ENCODE data around the gene SEC11C. TPM values are rescaled to one million over a fixed set of nuclear protein-coding genes. Genes with fewer than 3 reads are reported as not detected.

Gene SEC11C
- 10 to 100 TPM; 69.7 to 74.6 (median 70.6) TPM for polyA plus RNA-seq (ENCODE audit: insufficient read length in 3 of 3)
- long read RNA-seq, donor 1, transcript SEC11C-204 (6 exons, 1,202 nt) = major isoform, 19 of 27 reads
- long read RNA-seq, donor 1, partial matches to known transcripts = 0 of 27 reads
- long read RNA-seq, donor 1, other reads (novel, unspliced or antisense) = 0 of 27 reads
- long read RNA-seq, donor 2, transcript SEC11C-204 (6 exons, 1,202 nt) = major isoform, 24 of 35 reads
- long read RNA-seq, donor 2, partial matches to known transcripts = 5 of 35 reads
- long read RNA-seq, donor 2, other reads (novel, unspliced or antisense) = 0 of 35 reads
- long read RNA-seq, donor 3, transcript SEC11C-204 (6 exons, 1,202 nt) = major isoform, 44 of 51 reads
- long read RNA-seq, donor 3, partial matches to known transcripts = 0 of 51 reads
- long read RNA-seq, donor 3, other reads (novel, unspliced or antisense) = 0 of 51 reads
- long read RNA-seq, donor 4, transcript SEC11C-204 (6 exons, 1,202 nt) = major isoform, 22 of 23 reads
- long read RNA-seq, donor 4, partial matches to known transcripts = 0 of 23 reads
- long read RNA-seq, donor 4, other reads (novel, unspliced or antisense) = 0 of 23 reads
- long read RNA-seq, donor 5 = 0 reads
- long read RNA-seq, donor 6, transcript SEC11C-204 (6 exons, 1,202 nt) = major isoform, 24 of 28 reads
- long read RNA-seq, donor 6, partial matches to known transcripts = 0 of 28 reads
- long read RNA-seq, donor 6, other reads (novel, unspliced or antisense) = 0 of 28 reads
- long read RNA-seq, donor 7, transcript SEC11C-204 (6 exons, 1,202 nt) = major isoform, 45 of 52 reads
- long read RNA-seq, donor 7, partial matches to known transcripts = 0 of 52 reads
- long read RNA-seq, donor 7, other reads (novel, unspliced or antisense) = 0 of 52 reads
- long read RNA-seq, donor 8 = 0 reads
- long read RNA-seq, donor 9, transcript SEC11C-204 (6 exons, 1,202 nt) = major isoform, 33 of 34 reads
- long read RNA-seq, donor 9, partial matches to known transcripts = 0 of 34 reads
- long read RNA-seq, donor 9, other reads (novel, unspliced or antisense) = 0 of 34 reads
- long read RNA-seq, donor 10, transcript SEC11C-204 (6 exons, 1,202 nt) = major isoform, 21 of 25 reads
- long read RNA-seq, donor 10, partial matches to known transcripts = 0 of 25 reads
- long read RNA-seq, donor 10, other reads (novel, unspliced or antisense) = 0 of 25 reads
- long read RNA-seq, donor 11, transcript SEC11C-204 (6 exons, 1,202 nt) = major isoform, 18 of 22 reads
- long read RNA-seq, donor 11, partial matches to known transcripts = 0 of 22 reads
- long read RNA-seq, donor 11, other reads (novel, unspliced or antisense) = 0 of 22 reads
- long read RNA-seq, donor 12, transcript SEC11C-204 (6 exons, 1,202 nt) = major isoform, 17 of 20 reads
- long read RNA-seq, donor 12, partial matches to known transcripts = 0 of 20 reads
- long read RNA-seq, donor 12, other reads (novel, unspliced or antisense) = 0 of 20 reads
- long read RNA-seq, donor 13 = 0 reads
- long read RNA-seq, donor 14, transcript SEC11C-204 (6 exons, 1,202 nt) = major isoform, 35 of 38 reads
- long read RNA-seq, donor 14, partial matches to known transcripts = 0 of 38 reads
- long read RNA-seq, donor 14, other reads (novel, unspliced or antisense) = 0 of 38 reads
- long read RNA-seq, donor 15, transcript SEC11C-204 (6 exons, 1,202 nt) = major isoform, 15 of 17 reads
- long read RNA-seq, donor 15, partial matches to known transcripts = 0 of 17 reads
- long read RNA-seq, donor 15, other reads (novel, unspliced or antisense) = 0 of 17 reads
- long read RNA-seq, donor 16, transcript SEC11C-205 (5 exons, 718 nt) = minor isoform, 6 of 86 reads
- long read RNA-seq, donor 16, transcript SEC11C-202 (4 exons, 2,054 nt) = minor isoform, 6 of 86 reads
- long read RNA-seq, donor 16, transcript SEC11C-204 (6 exons, 1,202 nt) = major isoform, 66 of 86 reads
- long read RNA-seq, donor 16, partial matches to known transcripts = 5 of 86 reads
- long read RNA-seq, donor 16, other reads (novel, unspliced or antisense) = 0 of 86 reads

GRCh38 chr18:59139615-59140301 is at the start of gene SEC11C:
TSS of gene SEC11C (plus strand) at chr18:59139884. CDS start at chr18:59139949, 65 bp downstream.
- DNase-seq (ENCODE audit: extremely low read depth in 1 of 11, low read depth in 9 of 11, low spot score in 4 of 11) = peak; percentile 87 to 96 (median 92)

GRCh38 chr18:59090966-59091603 is 48.6 kb upstream of the SEC11C start:
- DNase-seq (ENCODE audit: extremely low read depth in 1 of 11, low read depth in 9 of 11, low spot score in 4 of 11) = no peak

GRCh38 chr18:59093668-59094067 is 46.0 kb upstream of the SEC11C start:
- no peak for DNase-seq (ENCODE audit: extremely low read depth in 1 of 11, low read depth in 9 of 11, low spot score in 4 of 11)

- DNase-seq (ENCODE audit: extremely low read depth in 1 of 11, low read depth in 9 of 11, low spot score in 4 of 11) = no peak
Observed at GRCh38 chr18:59094569-59094968, 45.1 kb upstream of the SEC11C start.

- DNase-seq (ENCODE audit: extremely low read depth in 1 of 11, low read depth in 9 of 11, low spot score in 4 of 11) = no peak
Observed at GRCh38 chr18:59096098-59096789, 43.4 kb upstream of the SEC11C start.

- DNase-seq (ENCODE audit: extremely low read depth in 1 of 11, low read depth in 9 of 11, low spot score in 4 of 11) = no peak
Observed at GRCh38 chr18:59101830-59102414, 37.8 kb upstream of the SEC11C start.

GRCh38 chr18:59109375-59109774 is 30.3 kb upstream of the SEC11C start:
- no peak for DNase-seq (ENCODE audit: extremely low read depth in 1 of 11, low read depth in 9 of 11, low spot score in 4 of 11)

- DNase-seq (ENCODE audit: extremely low read depth in 1 of 11, low read depth in 9 of 11, low spot score in 4 of 11) = no peak
Observed at GRCh38 chr18:59114160-59114559, 25.5 kb upstream of the SEC11C start.

GRCh38 chr18:59123588-59124369 is 15.9 kb upstream of the SEC11C start:
- DNase-seq (ENCODE audit: extremely low read depth in 1 of 11, low read depth in 9 of 11, low spot score in 4 of 11) = no peak

- no peak for DNase-seq (ENCODE audit: extremely low read depth in 1 of 11, low read depth in 9 of 11, low spot score in 4 of 11)
Observed at GRCh38 chr18:59124370-59124704, 15.3 kb upstream of the SEC11C start.

- no peak for DNase-seq (ENCODE audit: extremely low read depth in 1 of 11, low read depth in 9 of 11, low spot score in 4 of 11)
Observed at GRCh38 chr18:59127047-59127446, 12.6 kb upstream of the SEC11C start.

GRCh38 chr18:59129951-59130703 is 9.6 kb upstream of the SEC11C start:
- DNase-seq (ENCODE audit: extremely low read depth in 1 of 11, low read depth in 9 of 11, low spot score in 4 of 11) = no peak

- no peak for DNase-seq (ENCODE audit: extremely low read depth in 1 of 11, low read depth in 9 of 11, low spot score in 4 of 11)
Observed at GRCh38 chr18:59132810-59133465, 6.7 kb upstream of the SEC11C start.

GRCh38 chr18:59139291-59139614 is 431 bp upstream of the SEC11C start:
- DNase-seq (ENCODE audit: extremely low read depth in 1 of 11, low read depth in 9 of 11, low spot score in 4 of 11) = peak in 4 of 11 donors; percentile 57 to 81 (median 76)
